ENCODE data around the gene SRI. TPM values are rescaled to one million over a fixed set of nuclear protein-coding genes. Genes with fewer than 3 reads are reported as not detected.
A peak's percentile ranks its signal among the peaks of the same experiment; 100 is the strongest.
"Not testable (repeated sequence)": the region's sequence is repeated elsewhere in the genome, so short reads cannot be mapped to it uniquely, and the experiment has no call there.

SRI gene
- total RNA-seq, 1 donor from 2014 or later: 109 TPM

DNA sequence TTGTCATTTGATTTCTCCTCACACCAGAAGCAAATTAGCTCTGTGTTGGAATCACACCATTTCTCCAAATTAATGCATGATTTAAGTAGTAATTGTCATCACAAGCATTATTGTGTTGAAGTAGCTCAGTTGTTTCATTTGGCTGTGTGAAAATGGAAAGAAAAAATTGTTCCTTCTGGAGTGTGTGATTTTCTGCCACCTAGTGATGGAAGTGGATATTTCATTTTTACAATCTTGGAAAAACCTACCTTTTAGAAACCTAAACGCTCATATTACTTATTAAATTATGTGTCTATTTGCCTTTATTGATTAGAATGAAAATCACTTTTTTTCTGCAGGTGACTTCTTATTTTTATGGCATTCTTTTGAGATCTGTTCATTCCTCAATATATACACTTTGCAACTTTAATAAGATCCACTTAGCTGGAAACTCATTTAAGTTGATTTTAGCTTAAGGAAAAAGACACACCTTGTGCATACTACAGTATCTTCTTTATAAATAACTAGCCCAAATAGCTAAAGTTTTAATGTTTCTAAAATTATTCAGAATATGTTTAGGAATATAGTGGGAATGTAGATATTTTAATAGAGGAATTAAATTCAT lies 50.0 kb downstream of the SRI start:
- DNase-seq (ENCODE audit: low read depth): peak; percentile 7

DNA sequence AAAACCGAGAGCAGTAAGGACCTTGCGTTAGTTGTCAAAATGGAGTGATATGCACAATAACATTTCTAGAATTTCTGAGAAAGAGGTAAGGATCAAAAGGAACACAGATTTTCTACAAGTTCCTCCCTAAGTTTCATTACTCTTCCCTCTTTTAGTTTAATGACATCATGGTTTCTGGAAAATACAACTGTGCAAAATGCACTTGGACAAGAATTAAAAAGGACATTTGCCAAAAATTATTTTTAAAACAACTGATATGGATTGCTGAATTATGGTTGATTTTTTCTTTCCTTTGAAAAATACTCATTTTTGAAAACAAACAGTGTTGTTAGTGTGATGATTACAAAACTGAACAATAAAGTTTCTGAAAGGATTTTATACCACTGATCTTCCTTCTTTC lies 52.1 kb downstream of the SRI start:
- H3K36me3 ChIP-seq (ENCODE audit: control insufficient read depth, insufficient read depth, low read length): no peaks in the 10 kb centered on the region
- DNase-seq (ENCODE audit: low read depth): no peak
- no peaks in the 10 kb centered on the region for H3K27me3 ChIP-seq (ENCODE audit: control insufficient read depth, insufficient read depth, low read length)
- TF ChIP-seq, protein P1, sequence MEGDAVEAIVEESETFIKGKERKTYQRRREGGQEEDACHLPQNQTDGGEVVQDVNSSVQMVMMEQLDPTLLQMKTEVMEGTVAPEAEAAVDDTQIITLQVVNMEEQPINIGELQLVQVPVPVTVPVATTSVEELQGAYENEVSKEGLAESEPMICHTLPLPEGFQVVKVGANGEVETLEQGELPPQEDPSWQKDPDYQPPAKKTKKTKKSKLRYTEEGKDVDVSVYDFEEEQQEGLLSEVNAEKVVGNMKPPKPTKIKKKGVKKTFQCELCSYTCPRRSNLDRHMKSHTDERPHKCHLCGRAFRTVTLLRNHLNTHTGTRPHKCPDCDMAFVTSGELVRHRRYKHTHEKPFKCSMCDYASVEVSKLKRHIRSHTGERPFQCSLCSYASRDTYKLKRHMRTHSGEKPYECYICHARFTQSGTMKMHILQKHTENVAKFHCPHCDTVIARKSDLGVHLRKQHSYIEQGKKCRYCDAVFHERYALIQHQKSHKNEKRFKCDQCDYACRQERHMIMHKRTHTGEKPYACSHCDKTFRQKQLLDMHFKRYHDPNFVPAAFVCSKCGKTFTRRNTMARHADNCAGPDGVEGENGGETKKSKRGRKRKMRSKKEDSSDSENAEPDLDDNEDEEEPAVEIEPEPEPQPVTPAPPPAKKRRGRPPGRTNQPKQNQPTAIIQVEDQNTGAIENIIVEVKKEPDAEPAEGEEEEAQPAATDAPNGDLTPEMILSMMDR (IDR thresholded peaks at IDR 0.05; ENCODE audit: insufficient read depth, low read length, poor library complexity, severe bottlenecking): no peak
- no peak overlapping the region for H3K4me3 ChIP-seq (ENCODE audit: low read depth, low read length)

More for the DNA sequence above, 50.0 kb downstream of the SRI start:
- Histone ChIP-seq H3K4me3 (ENCODE audit: low read depth, low read length) (no peak overlapping the region), H3K27me3 (ENCODE audit: control insufficient read depth, insufficient read depth, low read length) (no peaks in the 10 kb centered on the region), H3K36me3 (ENCODE audit: control insufficient read depth, insufficient read depth, low read length) (no peaks in the 10 kb centered on the region)
- TF ChIP-seq, protein P1 (IDR thresholded peaks at IDR 0.05; ENCODE audit: insufficient read depth, low read length, poor library complexity, severe bottlenecking): peak; percentile 49

DNA sequence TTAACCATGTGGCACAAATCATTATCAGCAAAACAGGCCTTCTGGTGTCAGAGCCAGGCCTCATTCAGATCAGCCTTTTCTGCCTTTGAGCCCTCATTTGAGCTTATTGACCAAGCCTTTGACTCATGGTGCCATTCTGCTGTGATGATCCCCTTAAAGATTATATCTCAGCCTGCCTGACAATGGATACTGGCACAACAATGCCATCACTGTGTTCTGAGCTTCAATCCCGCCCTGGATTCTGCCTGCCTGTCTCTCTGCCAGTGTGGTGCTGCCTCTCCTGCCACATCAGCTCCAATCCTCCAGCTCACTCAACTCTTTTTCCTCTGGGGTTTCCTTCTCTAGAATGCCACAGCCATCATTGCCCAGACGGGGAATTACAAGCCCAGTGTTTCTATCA lies 52.6 kb downstream of the SRI start:
- H3K36me3 ChIP-seq (ENCODE audit: control insufficient read depth, insufficient read depth, low read length): no peaks in the 10 kb centered on the region
- TF ChIP-seq, protein P1 (IDR thresholded peaks at IDR 0.05; ENCODE audit: insufficient read depth, low read length, poor library complexity, severe bottlenecking): no peak
- no peak for DNase-seq (ENCODE audit: low read depth)
- no peak overlapping the region for H3K4me3 ChIP-seq (ENCODE audit: low read depth, low read length)
- H3K27me3 ChIP-seq (ENCODE audit: control insufficient read depth, insufficient read depth, low read length): no peaks in the 10 kb centered on the region

DNA sequence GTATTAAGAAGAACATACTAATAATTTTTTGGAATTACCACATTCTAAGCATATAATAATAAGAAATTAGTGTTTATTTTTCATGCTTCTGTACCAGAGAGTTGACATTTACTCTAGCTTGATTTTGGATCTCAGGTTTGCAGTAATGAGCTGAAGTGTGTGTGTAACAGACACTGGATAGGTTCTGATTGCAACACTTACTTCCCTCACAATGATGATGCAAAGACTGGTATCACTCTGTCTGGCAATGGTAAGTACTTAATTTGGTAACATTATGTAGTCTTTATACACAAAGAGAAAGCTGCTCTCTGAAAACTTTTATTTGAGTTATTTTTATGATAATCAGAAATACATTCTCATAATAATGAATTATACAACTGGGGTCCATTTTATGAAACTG lies 54.1 kb downstream of the SRI start:
- no peak overlapping the region for H3K4me3 ChIP-seq (ENCODE audit: low read depth, low read length)
- H3K27me3 ChIP-seq (ENCODE audit: control insufficient read depth, insufficient read depth, low read length): no peaks in the 10 kb centered on the region
- TF ChIP-seq, protein P1 (IDR thresholded peaks at IDR 0.05; ENCODE audit: insufficient read depth, low read length, poor library complexity, severe bottlenecking): no peak
- DNase-seq (ENCODE audit: low read depth): no peak
- no peaks in the 10 kb centered on the region for H3K36me3 ChIP-seq (ENCODE audit: control insufficient read depth, insufficient read depth, low read length)

DNA sequence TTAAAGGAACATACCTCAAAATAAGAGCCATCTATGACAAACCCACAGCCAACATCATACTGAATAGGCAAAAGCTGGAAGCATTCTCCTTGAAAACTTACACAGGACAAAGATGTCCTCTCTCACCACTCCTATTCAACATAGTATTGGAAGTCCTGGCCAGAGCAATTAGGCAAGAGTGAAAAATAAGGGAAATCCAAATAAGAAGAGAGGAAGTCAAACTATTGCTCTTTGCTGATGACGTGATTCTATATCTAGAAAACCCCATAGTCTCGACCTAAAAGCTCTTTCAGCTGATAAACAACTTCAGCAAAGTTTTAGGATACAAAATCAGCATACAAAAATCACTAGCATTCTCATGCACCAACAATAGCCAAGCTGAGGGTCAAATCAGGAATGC lies 60.1 kb downstream of the SRI start:
- H3K27me3 ChIP-seq (ENCODE audit: control insufficient read depth, insufficient read depth, low read length); H3K36me3 ChIP-seq (ENCODE audit: control insufficient read depth, insufficient read depth, low read length); DNase-seq (ENCODE audit: low read depth); H3K4me3 ChIP-seq (ENCODE audit: low read depth, low read length): not testable (repeated sequence)

DNA sequence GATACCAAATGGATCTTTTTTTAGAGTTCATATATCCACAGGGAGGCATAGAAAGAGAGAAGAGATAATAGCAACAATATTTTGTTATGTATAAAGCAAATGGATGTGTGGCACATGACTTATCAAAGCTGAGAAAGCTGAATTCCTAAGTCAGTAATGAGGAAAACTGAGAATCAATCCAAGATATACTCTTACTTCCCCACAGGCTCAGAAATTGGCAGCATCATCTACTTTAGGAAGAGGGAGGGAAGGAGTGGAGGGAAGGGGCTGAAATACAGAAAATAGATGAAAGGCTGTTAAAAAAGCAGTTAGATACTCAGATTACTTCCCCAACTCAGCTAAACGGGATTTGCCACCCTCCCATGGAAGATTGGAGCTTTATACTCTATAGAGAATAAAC lies 63.5 kb downstream of the SRI start:
- no peak overlapping the region for H3K4me3 ChIP-seq (ENCODE audit: low read depth, low read length)
- TF ChIP-seq, protein P1 (IDR thresholded peaks at IDR 0.05; ENCODE audit: insufficient read depth, low read length, poor library complexity, severe bottlenecking): no peak
- DNase-seq (ENCODE audit: low read depth): no peak
- no peaks in the 10 kb centered on the region for H3K36me3 ChIP-seq (ENCODE audit: control insufficient read depth, insufficient read depth, low read length)
- H3K27me3 ChIP-seq (ENCODE audit: control insufficient read depth, insufficient read depth, low read length): no peaks in the 10 kb centered on the region
